Measurements from ENCODE around the gene GAB2. TPM values are rescaled to one million over a fixed set of nuclear protein-coding genes. Genes with fewer than 3 reads are reported as not detected.

Gene GAB2
- total and polyA plus RNA-seq, 2 of the 13 experiments (the other 11 are each of a cell fraction or from before 2014, with no cell fraction given), result 4.1 to 8.6 TPM

DNA sequence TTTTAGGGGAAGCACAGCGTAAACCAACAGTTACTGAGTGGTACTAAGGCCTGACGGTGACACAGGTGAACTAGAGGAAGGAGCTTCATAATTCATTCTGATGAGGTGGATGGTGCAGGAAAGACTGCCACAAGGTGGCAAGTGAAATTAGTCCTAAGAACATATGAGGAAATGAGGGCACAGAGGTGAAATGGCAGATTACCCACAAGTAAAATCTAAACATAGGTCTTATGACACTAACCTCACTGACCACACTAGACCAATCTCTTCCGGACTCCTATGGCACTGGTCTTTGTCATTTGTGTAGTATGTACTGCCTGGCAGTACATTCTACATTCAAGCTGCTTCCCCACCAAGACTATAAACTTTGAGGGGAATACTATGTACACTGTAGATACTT lies 20.2 kb downstream of the GAB2 start:
- no peak overlapping the region for H3K4me3 ChIP-seq (replicated peaks in 1 of 3; ENCODE audit: insufficient read depth in 1 of 3, low read depth in 2 of 3, low read length in 3 of 3)
- no peak overlapping the region for H2AFZ ChIP-seq (ENCODE audit: low read length)
- FAIRE-seq (no peak), DNase-seq (ENCODE audit: low spot score) (no peak), ATAC-seq (no peak; the same call in 2 of the 3 replicates)
- H3K27ac ChIP-seq (ENCODE audit: extremely low read length, insufficient read depth, low read length), result no peak overlapping the region
- no peaks in the 10 kb centered on the region for H3K36me3 ChIP-seq (replicated peaks in 1 of 2; ENCODE audit: control insufficient read depth in 1 of 2, insufficient read depth in 2 of 2, low read length in 2 of 2)
- H3K9ac ChIP-seq (ENCODE audit: insufficient read depth, low read depth, low read length), result no peak overlapping the region
- H3K79me2 ChIP-seq (ENCODE audit: insufficient read depth, low read length), result peaks cover 3% of the 10 kb centered on the region
- 94% methylated on average over 3 of the region's 3 CpGs for WGBS (ENCODE audit: low lambda C conversion rate)
- no peaks in the 10 kb centered on the region for H3K27me3 ChIP-seq (ENCODE audit: control insufficient read depth in 1 of 2, insufficient read depth in 2 of 2, low read length in 2 of 2)
- H3K4me2 ChIP-seq (ENCODE audit: low read depth, low read length), result no peak overlapping the region
- BruUV-seq (replicated peaks), result no TSS peak
- TF ChIP-seq ZSCAN22 (CRISPR knock-in tag; IDR thresholded peaks at IDR 0.05) (no peak), CBX1 (IDR thresholded peaks at IDR 0.05; ENCODE audit: low read depth) (no peak)
- TF ChIP-seq, protein P1, sequence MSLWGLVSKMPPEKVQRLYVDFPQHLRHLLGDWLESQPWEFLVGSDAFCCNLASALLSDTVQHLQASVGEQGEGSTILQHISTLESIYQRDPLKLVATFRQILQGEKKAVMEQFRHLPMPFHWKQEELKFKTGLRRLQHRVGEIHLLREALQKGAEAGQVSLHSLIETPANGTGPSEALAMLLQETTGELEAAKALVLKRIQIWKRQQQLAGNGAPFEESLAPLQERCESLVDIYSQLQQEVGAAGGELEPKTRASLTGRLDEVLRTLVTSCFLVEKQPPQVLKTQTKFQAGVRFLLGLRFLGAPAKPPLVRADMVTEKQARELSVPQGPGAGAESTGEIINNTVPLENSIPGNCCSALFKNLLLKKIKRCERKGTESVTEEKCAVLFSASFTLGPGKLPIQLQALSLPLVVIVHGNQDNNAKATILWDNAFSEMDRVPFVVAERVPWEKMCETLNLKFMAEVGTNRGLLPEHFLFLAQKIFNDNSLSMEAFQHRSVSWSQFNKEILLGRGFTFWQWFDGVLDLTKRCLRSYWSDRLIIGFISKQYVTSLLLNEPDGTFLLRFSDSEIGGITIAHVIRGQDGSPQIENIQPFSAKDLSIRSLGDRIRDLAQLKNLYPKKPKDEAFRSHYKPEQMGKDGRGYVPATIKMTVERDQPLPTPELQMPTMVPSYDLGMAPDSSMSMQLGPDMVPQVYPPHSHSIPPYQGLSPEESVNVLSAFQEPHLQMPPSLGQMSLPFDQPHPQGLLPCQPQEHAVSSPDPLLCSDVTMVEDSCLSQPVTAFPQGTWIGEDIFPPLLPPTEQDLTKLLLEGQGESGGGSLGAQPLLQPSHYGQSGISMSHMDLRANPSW (CRISPR knock-in tag; IDR thresholded peaks at IDR 0.05; ENCODE audit: borderline replicate concordance), result no peak
- TF ChIP-seq, protein P2, sequence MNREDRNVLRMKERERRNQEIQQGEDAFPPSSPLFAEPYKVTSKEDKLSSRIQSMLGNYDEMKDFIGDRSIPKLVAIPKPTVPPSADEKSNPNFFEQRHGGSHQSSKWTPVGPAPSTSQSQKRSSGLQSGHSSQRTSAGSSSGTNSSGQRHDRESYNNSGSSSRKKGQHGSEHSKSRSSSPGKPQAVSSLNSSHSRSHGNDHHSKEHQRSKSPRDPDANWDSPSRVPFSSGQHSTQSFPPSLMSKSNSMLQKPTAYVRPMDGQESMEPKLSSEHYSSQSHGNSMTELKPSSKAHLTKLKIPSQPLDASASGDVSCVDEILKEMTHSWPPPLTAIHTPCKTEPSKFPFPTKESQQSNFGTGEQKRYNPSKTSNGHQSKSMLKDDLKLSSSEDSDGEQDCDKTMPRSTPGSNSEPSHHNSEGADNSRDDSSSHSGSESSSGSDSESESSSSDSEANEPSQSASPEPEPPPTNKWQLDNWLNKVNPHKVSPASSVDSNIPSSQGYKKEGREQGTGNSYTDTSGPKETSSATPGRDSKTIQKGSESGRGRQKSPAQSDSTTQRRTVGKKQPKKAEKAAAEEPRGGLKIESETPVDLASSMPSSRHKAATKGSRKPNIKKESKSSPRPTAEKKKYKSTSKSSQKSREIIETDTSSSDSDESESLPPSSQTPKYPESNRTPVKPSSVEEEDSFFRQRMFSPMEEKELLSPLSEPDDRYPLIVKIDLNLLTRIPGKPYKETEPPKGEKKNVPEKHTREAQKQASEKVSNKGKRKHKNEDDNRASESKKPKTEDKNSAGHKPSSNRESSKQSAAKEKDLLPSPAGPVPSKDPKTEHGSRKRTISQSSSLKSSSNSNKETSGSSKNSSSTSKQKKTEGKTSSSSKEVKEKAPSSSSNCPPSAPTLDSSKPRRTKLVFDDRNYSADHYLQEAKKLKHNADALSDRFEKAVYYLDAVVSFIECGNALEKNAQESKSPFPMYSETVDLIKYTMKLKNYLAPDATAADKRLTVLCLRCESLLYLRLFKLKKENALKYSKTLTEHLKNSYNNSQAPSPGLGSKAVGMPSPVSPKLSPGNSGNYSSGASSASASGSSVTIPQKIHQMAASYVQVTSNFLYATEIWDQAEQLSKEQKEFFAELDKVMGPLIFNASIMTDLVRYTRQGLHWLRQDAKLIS (CRISPR knock-in tag; IDR thresholded peaks at IDR 0.05), result no peak
- H3K9me3 ChIP-seq (ENCODE audit: low read length), result no peaks in the 10 kb centered on the region
- in situ Hi-C loops (cut with HindIII; ENCODE audit: extremely low pct_ligation_motif_present, low pct_unique_long_range_greater_than_20kb), result no loop called here
- no peaks in the 10 kb centered on the region; the same call in 1 of the 2 replicates for H4K20me1 ChIP-seq (ENCODE audit: insufficient read depth, low read length)
- intact Hi-C loops (cut with micrococcal nuclease; ENCODE audit: unreplicated experiment), result no loop called here
- ChIA-PET POLR2A (no interaction called here), CTCF (ENCODE audit: low intra/inter-chr PET ratio, low total read pairs) (no interaction called here)
- peaks cover 23% of the 10 kb centered on the region for H3K4me1 ChIP-seq (ENCODE audit: insufficient read depth, low read length)
